HG03159 (cell line): ENCODE data around the gene CDCA5.

ENCODE experiments used
- ATAC-seq: cut with Tn5 transposase; IDR thresholded peaks from one replicate; pipeline ENCODE4 v1.9.1; 2021; ENCODE audit warnings: mild to moderate bottlenecking, moderate library complexity; ENCODE audit not compliant: unreplicated experiment

Gene CDCA5, protein sequence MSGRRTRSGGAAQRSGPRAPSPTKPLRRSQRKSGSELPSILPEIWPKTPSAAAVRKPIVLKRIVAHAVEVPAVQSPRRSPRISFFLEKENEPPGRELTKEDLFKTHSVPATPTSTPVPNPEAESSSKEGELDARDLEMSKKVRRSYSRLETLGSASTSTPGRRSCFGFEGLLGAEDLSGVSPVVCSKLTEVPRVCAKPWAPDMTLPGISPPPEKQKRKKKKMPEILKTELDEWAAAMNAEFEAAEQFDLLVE

DNA sequence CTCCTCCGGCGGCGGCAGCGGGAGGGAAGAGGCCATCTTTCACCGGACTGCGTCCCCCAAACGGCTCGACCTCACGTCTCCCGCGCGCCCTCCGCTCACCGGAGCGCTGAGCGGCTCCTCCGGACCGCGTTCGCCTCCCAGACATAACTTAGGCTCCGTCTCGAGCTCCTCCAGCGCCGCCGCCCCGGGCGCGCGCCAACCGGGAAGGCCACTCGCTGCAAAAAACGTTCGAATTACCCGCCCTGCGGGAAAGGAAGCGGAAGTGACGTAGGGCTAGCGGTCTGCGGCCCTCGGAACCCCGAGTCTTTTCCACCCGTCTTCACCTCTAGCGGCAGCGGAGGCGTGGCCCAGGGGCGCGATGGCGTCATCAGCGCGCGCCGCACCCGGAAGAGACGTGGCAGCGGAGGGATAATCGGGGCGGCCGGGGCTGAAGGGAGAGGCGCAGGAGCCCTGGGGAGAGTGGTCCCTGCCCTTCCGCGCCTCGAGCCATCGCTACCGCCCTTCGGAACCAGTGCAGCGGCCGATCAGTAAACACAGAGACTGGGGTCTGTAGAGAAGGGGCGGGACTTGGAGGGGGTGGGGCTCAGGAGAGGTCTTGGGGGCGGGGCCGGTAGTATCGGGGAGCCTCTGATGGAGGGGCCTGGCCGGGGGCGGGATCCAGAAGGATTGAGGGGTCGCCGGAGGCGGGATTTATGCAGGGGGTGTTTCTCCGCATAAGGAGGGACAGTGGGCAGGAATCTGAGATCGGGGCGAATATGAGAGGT lies at the start of gene CDCA5, which contains the start of gene ZFPL1:
TSS of gene CDCA5 (minus strand) at position 207 of the 764 bp plus-strand sequence. CDS start at position 145, 62 bp downstream.
TSS of gene ZFPL1 (plus strand) at position 389 of the 764 bp plus-strand sequence. CDS start 477 bp downstream, outside the sequence.
- peak; percentile 80 for ATAC-seq

DNA sequence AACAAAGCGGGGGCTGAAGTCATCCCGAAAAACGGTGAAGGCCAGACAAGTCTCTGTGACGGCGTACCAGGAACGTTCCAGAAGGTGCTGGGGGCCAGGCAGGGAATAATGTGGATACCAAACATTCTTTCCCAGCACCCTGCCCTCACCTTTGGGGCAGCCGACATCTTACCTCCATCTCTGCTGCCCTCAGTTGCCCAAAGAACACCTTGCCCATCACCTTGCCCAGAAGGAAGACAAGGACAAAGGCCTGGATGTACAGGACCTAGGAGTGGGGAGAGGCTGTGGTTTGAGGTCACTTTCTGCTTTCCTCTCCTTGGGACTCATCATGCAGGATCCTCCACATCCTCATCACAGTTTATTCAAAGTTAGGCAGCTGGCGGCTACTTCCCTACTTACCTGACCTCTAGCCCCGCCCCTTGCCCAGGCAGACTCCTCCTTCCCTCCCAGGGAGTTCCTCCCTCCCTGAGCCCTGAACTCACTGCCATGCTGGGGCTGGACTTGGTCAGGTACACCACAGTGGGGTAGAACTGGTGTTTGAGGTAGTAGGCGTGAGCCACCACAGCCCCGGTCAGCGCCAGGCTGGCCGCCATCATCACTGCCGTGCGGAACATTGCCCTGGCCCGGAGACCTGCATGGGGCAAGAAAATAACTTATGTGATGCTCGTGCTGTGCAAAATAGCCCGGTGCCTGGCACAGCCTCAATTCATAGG lies 49.3 kb upstream of the CDCA5 start:
- ATAC-seq = no peak

DNA sequence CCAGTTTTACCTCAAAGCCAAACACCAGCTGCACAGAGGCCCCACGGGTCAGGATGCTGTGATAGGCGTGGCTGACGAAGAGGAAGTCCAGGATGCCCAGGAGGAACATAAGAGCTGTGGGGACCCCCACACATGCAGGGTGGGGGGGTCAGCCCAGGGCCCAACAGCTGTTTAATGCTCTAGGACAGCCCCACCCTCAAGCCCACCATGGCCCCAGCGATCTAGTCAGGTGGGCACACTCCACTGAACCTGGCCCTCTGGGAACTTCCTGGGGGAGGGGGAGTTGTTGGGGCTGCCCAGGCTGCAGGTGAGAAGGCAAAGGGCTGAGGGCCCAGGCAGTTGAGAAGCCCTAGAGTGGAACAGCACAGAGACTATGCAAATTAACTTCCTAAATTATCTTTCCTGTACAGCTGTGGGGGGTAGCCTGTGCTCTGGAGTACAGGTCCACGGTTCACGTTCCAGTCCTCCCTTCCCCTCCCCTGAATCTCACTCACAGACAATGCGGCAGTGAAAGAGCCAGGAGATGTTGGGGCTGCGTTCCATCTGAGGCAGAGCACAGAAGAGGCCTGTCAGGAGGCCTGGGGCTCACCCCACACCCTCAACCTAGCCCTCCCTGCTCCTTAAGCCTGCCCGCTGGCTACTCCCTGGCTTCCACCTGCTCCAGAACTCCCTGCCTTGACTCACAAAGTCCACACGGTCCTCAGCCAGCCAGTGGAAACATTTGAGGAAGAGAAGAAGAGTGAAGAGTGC lies 48.6 kb upstream of the CDCA5 start:
- ATAC-seq = no peak

DNA sequence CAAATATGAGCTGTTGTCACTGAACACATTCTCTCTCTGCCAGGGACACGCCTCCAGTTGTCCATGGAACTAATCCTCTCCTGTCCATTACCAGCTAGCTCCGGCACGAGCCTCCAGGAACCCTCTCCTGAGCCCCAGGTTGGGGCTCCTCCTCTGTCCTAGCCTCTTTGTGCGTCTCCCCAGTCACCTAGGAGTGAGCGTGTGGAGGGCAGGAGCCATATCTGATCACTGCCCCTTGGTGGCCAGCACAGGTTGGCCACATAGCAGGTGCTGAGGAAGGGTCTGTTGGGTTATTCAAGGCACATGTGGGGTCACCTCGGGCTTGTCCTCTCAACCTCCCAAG lies 48.0 kb upstream of the CDCA5 start:
- no peak for ATAC-seq

DNA sequence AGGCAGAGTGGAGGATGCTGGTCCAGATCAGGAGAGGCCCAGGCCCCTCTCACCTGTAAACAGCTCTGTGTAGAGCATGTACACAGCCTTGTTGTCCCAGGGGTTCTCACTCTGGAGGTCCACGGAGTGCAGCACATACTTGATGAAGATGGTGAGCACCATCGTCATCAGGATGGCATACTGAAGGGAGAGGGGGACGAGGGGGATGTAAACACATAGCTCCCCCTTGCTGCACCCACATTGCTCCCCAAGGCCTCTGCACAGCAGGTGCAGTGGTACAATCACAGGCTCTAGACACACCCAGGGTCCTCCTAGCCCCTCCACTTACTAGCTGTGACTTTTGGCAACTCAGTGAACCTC lies 47.6 kb upstream of the CDCA5 start:
- ATAC-seq = no peak

DNA sequence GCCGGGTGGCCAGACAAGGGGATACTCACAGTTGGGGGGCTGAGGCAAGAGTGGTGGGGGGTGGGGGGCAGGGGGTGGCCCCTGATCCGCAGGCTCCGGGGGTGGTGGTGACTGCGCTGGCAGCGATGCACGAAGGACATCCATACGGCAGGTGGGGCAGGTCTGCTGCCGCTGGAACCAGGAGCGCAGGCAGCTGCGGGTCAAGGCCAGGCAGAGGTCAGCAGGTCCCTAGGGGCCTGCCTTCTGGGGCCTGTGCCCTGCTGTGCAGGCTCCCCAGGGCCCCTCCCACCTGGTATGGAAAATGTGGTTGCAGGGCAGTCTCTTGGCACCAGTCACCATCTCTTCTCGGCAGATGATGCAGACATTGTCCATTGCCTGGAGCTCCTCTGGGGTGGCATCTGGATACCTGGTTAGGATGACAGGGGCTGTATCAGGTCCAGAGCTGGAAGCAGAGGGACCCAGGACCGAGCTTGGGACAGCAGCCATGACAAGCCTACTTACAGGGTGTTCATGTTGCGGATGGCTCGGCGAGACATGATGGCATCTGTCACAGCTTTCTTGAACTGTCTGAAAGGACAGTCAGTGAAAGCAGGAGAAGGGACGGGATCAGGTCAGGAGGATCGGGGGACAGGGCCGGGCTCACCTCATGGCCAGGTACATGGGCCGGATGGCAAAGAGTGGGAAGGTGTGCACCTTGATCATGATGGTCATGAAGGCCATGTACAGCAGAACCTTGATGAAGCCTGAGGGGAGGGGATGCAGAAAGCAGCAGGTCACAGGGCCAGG lies 47.0 kb upstream of the CDCA5 start:
- no peak for ATAC-seq

DNA sequence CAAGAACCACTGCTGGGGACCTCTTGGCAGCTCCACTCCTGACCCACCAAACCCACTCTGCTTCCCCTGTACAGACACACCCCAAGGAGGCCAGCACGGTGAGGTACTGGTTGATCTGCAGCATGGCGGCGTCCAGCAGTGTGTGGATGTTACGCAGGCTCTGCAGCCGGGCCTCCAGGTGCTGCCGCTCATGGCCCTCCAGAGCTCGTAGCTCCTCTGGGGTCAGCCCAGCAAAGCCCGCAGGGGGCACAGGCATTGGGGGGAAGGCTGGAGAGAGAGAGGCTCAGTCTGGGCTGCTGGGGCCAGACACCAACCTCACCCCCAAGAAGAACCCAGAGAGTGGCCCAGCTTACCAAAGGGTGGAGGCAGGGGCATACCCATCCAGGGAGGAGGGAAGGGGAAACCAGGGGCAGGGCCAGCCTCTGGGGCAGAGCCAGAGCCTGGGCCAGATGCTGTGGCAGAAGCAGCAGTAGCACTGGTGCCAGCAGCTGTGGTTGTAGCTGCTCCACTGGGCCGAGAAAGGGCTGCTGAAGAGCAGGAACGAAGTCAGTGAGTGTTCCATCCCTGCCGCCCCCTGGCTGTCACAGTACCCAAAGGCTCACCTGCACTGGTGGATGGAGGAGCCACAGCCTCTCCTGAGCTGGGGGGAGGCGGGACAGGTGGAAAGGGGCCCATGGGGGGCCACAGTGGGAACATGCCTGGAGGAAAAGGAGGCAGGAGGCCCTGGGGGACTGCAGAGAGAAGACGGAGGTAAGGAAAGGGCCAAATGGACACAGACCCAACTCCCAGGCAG lies 46.0 kb upstream of the CDCA5 start:
- no peak for ATAC-seq

DNA sequence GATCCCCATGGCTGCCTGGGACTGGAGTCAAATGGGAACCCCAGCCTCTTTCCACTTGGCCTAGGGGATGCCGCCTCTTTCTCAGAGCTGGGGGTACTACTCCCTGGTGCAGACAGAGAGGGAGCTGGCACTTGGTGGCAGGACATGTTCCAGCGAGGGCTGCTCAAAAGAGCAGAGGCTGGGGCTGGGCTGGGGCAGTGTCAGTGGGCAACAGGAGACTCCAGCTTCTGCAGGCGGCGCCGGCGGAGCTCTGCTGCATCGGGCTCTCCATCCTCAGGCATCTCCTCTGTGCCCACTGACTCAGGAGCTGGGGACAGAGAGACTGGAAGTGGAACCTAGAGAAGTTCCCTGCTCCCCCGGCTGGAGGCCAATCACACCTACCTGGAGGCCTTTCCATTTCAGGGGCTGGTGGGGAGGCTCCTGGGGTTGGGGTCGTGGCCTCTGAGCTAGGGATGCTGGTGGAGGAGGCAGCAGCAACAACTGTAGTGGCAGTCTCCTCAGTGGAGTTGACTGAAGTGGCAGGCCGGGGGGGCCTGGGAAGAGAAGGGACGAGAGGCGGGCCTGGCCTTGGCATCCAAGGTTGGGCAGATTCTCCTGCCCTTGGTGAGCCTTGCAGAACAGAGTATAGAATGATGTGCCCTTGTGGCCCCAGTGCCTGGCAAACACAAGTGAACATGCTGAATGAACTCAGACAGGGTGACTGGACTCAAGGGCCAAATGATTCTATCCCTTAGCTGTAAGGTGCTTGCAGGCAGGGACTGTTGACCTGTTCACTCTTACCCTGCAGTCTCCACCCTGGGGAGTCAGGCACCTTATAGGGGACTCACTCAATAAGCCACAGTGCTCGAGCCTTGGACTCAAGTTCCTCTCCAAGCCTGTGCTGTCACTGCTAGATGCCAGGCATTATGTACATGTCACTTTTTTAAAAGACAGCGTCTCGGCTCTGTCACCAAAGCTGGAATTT lies 44.6 kb upstream of the CDCA5 start:
- ATAC-seq = no peak

DNA sequence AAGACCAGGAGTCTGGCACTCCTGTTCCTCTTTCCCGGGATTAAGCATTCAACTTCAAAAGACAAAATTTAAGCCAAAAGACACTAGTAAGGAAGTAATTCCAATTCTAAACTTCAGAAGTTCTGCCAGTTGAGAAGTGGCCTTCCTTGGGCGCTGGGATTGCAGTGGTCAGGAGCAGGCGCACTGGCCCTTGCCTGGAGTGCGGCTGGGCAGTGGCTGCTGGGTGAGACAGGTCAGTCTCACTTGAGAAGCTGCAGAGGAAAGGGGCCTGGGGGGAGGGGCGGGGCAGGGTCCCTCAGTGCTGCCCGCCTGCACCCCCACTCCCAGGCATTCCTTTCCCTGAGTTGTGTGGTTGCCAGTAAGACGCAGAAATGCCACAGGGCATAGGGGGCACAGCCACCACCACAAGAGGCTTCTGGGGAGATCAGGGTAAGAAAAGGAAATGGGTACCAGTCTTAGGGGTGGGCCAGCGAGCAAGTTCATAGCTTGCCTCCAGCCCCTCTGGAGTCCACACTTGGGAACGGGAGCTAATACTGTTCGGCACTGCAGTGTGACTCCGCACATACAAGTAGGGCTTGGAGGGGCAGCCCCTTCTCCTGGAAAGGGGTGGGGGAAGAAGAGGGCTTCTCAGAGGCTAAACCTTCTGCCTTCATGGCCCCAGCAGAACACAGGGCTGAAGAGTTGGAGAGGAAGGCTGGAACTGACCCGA lies 43.8 kb upstream of the CDCA5 start:
- ATAC-seq = no peak

DNA sequence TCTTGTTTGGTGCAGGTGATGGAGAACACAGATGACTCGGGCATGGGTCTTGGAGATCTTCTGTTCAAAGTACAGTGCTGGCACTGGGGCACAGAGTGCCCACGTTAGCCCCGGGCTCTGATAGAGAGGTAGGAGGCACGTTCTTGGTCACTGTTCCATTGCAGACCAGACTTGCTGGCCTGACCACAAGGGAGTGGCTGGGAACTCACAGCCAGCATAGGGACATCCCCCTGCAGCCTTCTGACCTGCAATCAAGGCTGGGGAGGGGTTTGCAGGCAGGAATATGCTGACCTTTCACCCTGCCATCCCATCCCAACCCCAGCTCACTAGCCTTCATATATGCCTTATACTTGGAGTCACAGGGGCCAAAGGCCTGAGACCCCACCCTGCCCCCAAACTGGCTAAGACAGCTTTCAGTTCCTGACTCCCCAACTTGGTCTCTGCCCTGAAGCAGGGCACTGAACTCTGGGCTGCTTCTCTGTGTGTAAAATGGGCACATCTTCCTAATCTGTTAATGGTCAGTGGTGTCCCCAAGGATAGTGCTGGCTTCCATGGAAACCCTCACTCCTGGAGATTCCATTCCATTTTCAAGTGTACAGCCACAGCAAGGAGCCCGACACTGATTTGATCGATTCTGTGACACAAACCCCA lies 42.9 kb upstream of the CDCA5 start:
- no peak for ATAC-seq

DNA sequence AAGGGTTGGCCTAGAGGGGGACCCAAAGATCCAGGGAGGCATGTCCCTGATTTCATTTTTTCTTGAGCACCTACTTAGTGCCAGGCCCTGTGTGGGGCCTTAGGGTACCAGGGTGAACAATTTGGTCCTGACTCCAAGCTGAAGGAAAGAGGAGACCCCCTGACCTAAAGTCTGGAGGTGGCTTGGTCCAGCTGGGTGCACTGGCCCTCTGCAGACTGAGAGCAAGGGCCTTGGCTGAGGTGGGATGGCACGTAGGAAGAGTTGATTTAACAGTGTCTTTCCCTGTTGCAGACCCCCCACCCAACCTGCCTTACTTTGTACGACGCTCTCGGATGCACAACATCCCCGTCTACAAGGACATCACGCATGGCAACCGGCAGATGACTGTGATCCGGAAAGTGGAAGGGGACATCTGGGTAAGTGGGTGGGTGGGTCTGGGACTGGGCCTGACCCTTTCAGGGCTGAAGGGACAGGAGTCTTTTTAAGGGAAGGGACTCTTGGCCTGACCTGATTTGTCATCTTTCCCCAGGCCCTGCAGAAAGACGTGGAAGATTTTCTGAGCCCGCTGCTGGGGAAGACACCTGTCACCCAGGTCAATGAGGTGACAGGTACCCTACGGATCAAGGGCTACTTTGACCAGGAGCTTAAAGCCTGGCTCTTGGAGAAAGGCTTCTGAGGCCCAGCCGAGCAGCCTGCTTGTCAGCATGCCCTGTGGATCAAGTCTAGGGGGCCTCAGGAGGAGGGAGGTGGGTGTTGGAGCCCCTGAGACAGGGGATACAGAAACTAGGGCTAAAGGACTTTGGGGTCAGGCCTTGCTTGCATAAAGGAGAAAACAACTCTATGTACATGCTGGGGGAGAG lies 41.6 kb upstream of the CDCA5 start:
- no peak for ATAC-seq

DNA sequence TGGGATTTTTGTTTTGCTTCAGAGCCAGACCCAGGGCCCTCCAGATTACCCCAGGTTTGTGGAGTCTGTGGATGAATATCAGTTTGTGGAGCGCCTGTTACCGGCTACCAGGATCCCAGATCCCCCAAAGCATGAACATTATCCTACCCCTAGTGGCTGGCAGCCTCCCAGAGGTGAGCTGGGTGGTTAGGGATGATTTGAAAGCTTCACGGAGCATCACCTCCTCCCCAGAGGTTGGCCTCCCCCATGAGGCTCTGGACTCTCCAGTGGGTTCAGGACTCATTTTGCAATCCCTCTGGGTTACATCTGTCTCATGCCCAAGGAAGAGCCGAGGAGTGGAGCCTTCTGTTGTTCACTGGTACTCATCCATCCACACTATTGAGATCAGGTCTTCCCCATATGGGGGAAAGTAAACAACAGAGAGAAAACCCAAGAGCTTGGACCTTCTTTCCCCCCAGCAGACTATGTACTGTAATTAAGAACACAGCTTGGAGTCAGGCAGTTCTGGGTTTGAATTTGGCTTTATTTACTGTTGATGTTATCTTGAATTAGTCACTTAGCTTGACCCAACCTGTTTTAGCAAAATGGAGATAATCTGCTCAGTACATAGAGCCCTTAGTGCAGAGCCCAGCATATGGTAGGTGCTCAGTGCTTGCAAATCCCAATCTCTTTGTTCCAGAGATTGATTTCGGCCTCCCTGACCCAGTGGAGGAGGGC lies 40.8 kb upstream of the CDCA5 start:
- no peak for ATAC-seq

DNA sequence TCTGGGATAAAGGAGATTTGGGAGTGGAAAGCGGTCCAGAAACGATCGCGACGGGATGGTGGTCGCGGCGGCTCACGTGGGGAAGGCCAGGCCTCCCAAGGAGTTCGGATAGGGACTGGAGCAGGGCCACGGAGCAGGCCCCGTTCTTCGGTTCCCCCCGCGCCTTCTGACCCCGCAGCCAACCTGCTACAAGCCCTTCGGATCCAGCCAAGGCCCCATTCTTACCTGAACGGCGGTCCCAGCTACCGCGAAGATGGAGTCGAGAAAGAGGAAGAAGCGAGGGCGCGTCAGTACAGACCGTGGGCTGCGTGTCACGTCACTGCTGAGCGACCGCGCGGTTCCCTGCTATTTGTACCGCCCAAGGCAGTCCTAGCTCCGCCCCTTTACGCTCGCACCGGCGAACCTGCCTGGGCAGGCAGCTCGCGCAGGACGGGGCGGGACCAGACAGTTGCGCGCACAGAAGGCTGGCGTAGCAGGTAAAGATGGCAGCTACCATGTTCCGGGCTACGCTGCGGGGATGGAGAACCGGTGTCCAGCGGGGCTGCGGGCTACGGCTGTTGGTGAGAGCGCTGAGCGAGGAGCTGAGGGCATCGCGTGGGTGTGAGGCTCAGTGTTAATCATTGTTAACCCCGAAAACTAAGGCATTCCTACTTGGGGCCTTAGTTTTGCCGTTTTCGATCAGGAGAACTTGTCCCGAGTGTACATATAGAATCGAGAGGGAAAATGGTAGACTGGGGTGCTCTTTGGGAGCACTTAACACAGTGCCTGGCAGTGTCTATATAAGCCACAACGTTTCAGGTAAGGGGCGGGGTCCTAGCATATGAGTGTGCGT lies 38.2 kb upstream of the CDCA5 start, which contains the start of the genes FAU and MRPL49:
TSS of gene FAU (minus strand) at position 270 of the 832 bp plus-strand sequence. CDS start 321 bp downstream, outside the sequence.
TSS of gene MRPL49 (plus strand) at position 457 of the 832 bp plus-strand sequence. CDS start at position 483, 26 bp downstream.
- peak; percentile 62 for ATAC-seq

DNA sequence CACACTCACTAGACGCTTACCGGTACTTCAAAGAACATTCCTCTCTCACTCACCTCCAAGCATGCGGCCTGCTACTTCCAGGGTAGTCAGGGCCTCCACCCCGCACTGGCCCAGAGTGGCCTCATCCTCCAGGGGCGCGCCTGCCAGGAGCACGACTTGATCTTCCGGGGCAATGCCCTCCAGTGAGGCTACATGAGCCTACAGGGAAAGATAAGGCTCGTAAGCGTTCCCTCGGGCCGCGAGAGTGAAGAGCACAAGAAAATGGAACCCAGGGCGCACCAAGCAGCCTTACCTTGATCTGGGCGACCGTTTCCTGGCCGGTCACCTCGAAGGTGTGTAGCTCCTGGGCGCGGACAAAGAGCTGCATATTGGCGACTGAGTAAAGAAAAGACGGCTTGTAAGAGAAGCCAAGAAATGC lies 37.6 kb upstream of the CDCA5 start:
- no peak for ATAC-seq

DNA sequence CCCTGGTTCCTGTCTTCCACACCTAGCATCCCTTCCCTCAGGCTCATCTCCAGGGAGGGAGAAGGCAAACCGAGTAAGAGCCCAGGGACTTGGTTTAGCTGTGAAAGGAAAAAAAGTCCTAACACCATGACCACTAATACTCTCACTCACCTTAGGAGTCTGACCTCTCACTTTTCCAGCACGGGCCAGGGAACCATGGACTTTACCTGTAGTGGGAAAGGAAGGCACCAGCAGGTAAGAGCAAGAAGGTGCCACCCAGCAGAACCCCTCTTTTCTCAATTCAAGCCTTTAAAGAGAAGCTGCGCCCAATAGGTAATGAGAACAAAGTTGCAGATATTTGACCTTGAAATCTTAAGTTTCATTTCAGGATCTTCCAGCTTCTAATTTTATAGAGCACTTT lies 37.0 kb upstream of the CDCA5 start:
- no peak for ATAC-seq
